ENCODE data around the gene PILRA. TPM values are rescaled to one million over a fixed set of nuclear protein-coding genes. Genes with fewer than 3 reads are reported as not detected.

Gene PILRA
- total and polyA plus RNA-seq, 2 of the 13 experiments (the other 11 are each of a cell fraction or from before 2014, with no cell fraction given) = 0.13 to 1.3 TPM

GRCh38 chr7:100429637-100430492, 56.6 kb downstream of the PILRA start, which contains the start of gene MEPCE (continued):
- TF ChIP-seq PBX3 (CRISPR knock-in tag; IDR thresholded peaks at IDR 0.05; ENCODE audit: borderline replicate concordance) (no peak), ARNT (IDR thresholded peaks at IDR 0.05) (no peak), REXO4 (CRISPR knock-in tag; IDR thresholded peaks at IDR 0.05; ENCODE audit: borderline replicate concordance) (no peak), JARID2 (CRISPR knock-in tag; IDR thresholded peaks at IDR 0.05; ENCODE audit: insufficient replicate concordance) (no peak), MAF1 (CRISPR knock-in tag; IDR thresholded peaks at IDR 0.05; ENCODE audit: borderline replicate concordance) (no peak), TOE1 (CRISPR knock-in tag; IDR thresholded peaks at IDR 0.05) (no peak), ATF5 (CRISPR knock-in tag; IDR thresholded peaks at IDR 0.05; ENCODE audit: low read depth) (no peak), BORCS8-MEF2B (CRISPR knock-in tag; IDR thresholded peaks at IDR 0.05) (no peak; the same call in 1 of the 2 replicates), ZFYVE20 (CRISPR knock-in tag; IDR thresholded peaks at IDR 0.05; ENCODE audit: borderline replicate concordance, low read depth) (no peak), ZNF253 (CRISPR knock-in tag; IDR thresholded peaks at IDR 0.05; ENCODE audit: borderline replicate concordance) (0 out of 2 replicates have a peak, but pooled peaks have one; percentile 50)
- TF ChIP-seq, protein P1, sequence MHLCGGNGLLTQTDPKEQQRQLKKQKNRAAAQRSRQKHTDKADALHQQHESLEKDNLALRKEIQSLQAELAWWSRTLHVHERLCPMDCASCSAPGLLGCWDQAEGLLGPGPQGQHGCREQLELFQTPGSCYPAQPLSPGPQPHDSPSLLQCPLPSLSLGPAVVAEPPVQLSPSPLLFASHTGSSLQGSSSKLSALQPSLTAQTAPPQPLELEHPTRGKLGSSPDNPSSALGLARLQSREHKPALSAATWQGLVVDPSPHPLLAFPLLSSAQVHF (CRISPR knock-in tag; IDR thresholded peaks at IDR 0.05) = no peak
- TF ChIP-seq, protein P2, sequence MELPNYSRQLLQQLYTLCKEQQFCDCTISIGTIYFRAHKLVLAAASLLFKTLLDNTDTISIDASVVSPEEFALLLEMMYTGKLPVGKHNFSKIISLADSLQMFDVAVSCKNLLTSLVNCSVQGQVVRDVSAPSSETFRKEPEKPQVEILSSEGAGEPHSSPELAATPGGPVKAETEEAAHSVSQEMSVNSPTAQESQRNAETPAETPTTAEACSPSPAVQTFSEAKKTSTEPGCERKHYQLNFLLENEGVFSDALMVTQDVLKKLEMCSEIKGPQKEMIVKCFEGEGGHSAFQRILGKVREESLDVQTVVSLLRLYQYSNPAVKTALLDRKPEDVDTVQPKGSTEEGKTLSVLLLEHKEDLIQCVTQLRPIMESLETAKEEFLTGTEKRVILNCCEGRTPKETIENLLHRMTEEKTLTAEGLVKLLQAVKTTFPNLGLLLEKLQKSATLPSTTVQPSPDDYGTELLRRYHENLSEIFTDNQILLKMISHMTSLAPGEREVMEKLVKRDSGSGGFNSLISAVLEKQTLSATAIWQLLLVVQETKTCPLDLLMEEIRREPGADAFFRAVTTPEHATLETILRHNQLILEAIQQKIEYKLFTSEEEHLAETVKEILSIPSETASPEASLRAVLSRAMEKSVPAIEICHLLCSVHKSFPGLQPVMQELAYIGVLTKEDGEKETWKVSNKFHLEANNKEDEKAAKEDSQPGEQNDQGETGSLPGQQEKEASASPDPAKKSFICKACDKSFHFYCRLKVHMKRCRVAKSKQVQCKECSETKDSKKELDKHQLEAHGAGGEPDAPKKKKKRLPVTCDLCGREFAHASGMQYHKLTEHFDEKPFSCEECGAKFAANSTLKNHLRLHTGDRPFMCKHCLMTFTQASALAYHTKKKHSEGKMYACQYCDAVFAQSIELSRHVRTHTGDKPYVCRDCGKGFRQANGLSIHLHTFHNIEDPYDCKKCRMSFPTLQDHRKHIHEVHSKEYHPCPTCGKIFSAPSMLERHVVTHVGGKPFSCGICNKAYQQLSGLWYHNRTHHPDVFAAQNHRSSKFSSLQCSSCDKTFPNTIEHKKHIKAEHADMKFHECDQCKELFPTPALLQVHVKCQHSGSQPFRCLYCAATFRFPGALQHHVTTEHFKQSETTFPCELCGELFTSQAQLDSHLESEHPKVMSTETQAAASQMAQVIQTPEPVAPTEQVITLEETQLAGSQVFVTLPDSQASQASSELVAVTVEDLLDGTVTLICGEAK (IDR thresholded peaks at IDR 0.05) = no peak
- TF ChIP-seq, protein P2 (CRISPR knock-in tag; IDR thresholded peaks at IDR 0.05) = peak; percentile 23; the same call in 1 of the 2 replicates
- TF ChIP-seq, protein P3, sequence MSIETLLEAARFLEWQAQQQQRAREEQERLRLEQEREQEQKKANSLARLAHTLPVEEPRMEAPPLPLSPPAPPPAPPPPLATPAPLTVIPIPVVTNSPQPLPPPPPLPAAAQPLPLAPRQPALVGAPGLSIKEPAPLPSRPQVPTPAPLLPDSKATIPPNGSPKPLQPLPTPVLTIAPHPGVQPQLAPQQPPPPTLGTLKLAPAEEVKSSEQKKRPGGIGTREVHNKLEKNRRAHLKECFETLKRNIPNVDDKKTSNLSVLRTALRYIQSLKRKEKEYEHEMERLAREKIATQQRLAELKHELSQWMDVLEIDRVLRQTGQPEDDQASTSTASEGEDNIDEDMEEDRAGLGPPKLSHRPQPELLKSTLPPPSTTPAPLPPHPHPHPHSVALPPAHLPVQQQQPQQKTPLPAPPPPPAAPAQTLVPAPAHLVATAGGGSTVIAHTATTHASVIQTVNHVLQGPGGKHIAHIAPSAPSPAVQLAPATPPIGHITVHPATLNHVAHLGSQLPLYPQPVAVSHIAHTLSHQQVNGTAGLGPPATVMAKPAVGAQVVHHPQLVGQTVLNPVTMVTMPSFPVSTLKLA (IDR thresholded peaks at IDR 0.05) = no peak

Measured in HepG2 (cell line).